Thyroid gland (tissue), 4 donors: ENCODE results near the gene RPL36. TPM values are rescaled to one million over a fixed set of nuclear protein-coding genes. Genes with fewer than 3 reads are reported as not detected.
A peak's percentile ranks its signal among the peaks of the same experiment; 100 is the strongest.

Experiments
- DNase-seq, 2 donors: peaks; one replicate each; pipeline ENCODE4 v3.0.0-alpha.2; 2019
- H3K27ac ChIP-seq, 3 donors: fragments of 200-600 bp; sonication (generic); 1 replicate in 2 of 3; 2 replicates in 1 of 3; pipeline ENCODE4 v1.5.1; 2016 to 2019; ENCODE audit warnings: mild to moderate bottlenecking in 1 of 3, moderate library complexity in 1 of 3
- H3K27me3 ChIP-seq: fragments of 200-600 bp; sonication (generic); one replicate; pipeline ENCODE4 v1.5.1; 2019
- H3K36me3 ChIP-seq, 2 donors: fragments of 200-600 bp; sonication (generic); one replicate each; pipeline ENCODE4 v1.5.1; 2016 to 2019
- H3K4me1 ChIP-seq, 2 donors: fragments of 200-600 bp; sonication (generic); one replicate each; pipeline ENCODE4 v1.5.1; 2017 to 2019
- H3K4me3 ChIP-seq, 3 donors: fragments of 200-600 bp; sonication (generic); replicated peaks in 1 of 3; 1 replicate in 2 of 3; 2 replicates in 1 of 3; pipeline ENCODE4 v1.5.1; 2016; ENCODE audit warnings: mild to moderate bottlenecking in 1 of 3
- H3K9me3 ChIP-seq: fragments of 200-600 bp; sonication (generic); one replicate; pipeline ENCODE4 v1.5.1; 2017
- POLR2A ChIP-seq, 2 donors: fragments of 450-650 bp; IDR thresholded peaks; one replicate each; pipeline ENCODE4 v1.6.1; 2017; ENCODE audit warnings: antibody characterized with exemption in 2 of 2, mild to moderate bottlenecking in 2 of 2, moderate library complexity in 1 of 2
- WGBS, 2 donors: methylation state at CpG; one replicate each; pipeline ENCODE4 v1.1.5; 2017; 5-methylcytosine and 5-hydroxymethylcytosine counted together
- intact Hi-C: fragments of 100-400 bp; cut with DNase I; formaldehyde crosslinking; loops from one replicate; pipeline ENCODE4 v1.15.1; 2023
- total RNA-seq, 4 donors: library from RNA; depleted of rRNA; stranded (reverse); fragments of >200 nt; gene quantifications; one replicate each; pipeline ENCODE4 v1.2.3, GENCODE V29; 2016
- TF ChIP-seq, protein P1 (sequence below), 6 experiments: fragments of 200-600 bp in 3 of 6; fragments of 450-650 bp in 3 of 6; sonication (generic) in 3 of 6; IDR thresholded peaks; one replicate each; pipeline ENCODE4 v1.5.1; 2016 to 2019; ENCODE audit warnings: antibody characterized with exemption in 6 of 6, mild to moderate bottlenecking in 2 of 6, inconsistent platforms in 1 of 6, moderate library complexity in 1 of 6

The RPL36 gene
- total RNA-seq, 4 donors from 2014 or later: 313 to 561 (median 386) TPM

DNA sequence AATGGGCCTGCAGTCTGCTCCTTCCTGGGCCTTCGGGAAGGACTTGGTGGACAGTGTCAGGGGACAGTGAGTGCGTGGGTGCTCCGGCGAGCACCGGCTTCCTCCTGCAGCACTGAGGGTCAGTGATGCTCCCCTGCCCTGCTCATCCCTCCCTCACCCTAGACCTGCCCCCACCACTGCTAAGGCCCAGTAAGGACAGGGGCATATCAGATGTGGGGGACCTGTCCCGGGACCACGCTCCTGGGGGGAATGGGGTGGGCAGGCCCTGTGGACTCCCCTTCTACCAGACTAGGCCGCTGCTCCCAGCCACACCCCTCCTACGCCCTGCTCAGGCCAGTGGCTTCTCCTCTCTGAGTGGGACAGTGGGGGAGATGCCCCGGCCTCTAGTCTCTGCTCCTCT lies 13.0 kb upstream of the RPL36 start:
- intact Hi-C loops: no loop called here
- Histone ChIP-seq H3K27me3 (no peaks in the 10 kb centered on the region), H3K4me3 (no peak overlapping the region), H3K36me3 (no peaks in the 10 kb centered on the region), H3K4me1 (peaks cover 8 to 15% of the 10 kb centered on the region in 2 donors), H3K27ac (no peak overlapping the region), H3K9me3 (no peaks in the 10 kb centered on the region)
- TF ChIP-seq, protein P1, sequence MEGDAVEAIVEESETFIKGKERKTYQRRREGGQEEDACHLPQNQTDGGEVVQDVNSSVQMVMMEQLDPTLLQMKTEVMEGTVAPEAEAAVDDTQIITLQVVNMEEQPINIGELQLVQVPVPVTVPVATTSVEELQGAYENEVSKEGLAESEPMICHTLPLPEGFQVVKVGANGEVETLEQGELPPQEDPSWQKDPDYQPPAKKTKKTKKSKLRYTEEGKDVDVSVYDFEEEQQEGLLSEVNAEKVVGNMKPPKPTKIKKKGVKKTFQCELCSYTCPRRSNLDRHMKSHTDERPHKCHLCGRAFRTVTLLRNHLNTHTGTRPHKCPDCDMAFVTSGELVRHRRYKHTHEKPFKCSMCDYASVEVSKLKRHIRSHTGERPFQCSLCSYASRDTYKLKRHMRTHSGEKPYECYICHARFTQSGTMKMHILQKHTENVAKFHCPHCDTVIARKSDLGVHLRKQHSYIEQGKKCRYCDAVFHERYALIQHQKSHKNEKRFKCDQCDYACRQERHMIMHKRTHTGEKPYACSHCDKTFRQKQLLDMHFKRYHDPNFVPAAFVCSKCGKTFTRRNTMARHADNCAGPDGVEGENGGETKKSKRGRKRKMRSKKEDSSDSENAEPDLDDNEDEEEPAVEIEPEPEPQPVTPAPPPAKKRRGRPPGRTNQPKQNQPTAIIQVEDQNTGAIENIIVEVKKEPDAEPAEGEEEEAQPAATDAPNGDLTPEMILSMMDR (IDR thresholded peaks at IDR 0.05): no peak
- TF ChIP-seq POLR2A (IDR thresholded peaks at IDR 0.05): no peak
- 93 to 96% methylated on average over 5 of the region's 10 CpGs for WGBS, 2 donors
- DNase-seq: no peak

DNA sequence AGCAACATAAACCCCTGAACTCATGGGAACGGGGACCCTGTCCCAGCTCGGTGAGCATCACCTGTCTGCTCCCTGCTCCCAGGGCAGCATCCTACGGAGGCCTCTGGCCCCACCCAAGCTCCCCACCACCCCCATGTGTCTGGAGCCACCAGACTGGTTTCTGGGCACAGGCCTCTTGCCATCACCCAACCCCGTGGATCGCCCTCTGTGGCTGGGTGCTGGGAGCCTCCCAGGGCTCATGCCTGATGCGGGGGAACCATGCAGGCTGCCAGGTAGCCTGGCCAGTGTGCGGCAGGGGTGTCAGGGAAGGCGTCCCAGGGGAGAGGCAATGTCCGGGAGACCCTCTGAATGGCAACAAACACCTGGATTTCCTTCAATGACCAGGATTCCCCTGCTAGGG lies 12.5 kb upstream of the RPL36 start:
- no peak overlapping the region for H3K27ac ChIP-seq
- TF ChIP-seq, protein P1 (IDR thresholded peaks at IDR 0.05): no peak
- no peak for TF ChIP-seq POLR2A (IDR thresholded peaks at IDR 0.05)
- H3K9me3 ChIP-seq: no peaks in the 10 kb centered on the region
- no peak for DNase-seq
- H3K36me3 ChIP-seq: no peaks in the 10 kb centered on the region
- no peaks in the 10 kb centered on the region for H3K27me3 ChIP-seq
- 90 to 94% methylated on average over 7 to 8 of the region's 9 CpGs for WGBS, 2 donors
- H3K4me3 ChIP-seq: no peak overlapping the region
- intact Hi-C loops: no loop called here
- H3K4me1 ChIP-seq: peaks cover 8 to 15% of the 10 kb centered on the region in 2 donors

DNA sequence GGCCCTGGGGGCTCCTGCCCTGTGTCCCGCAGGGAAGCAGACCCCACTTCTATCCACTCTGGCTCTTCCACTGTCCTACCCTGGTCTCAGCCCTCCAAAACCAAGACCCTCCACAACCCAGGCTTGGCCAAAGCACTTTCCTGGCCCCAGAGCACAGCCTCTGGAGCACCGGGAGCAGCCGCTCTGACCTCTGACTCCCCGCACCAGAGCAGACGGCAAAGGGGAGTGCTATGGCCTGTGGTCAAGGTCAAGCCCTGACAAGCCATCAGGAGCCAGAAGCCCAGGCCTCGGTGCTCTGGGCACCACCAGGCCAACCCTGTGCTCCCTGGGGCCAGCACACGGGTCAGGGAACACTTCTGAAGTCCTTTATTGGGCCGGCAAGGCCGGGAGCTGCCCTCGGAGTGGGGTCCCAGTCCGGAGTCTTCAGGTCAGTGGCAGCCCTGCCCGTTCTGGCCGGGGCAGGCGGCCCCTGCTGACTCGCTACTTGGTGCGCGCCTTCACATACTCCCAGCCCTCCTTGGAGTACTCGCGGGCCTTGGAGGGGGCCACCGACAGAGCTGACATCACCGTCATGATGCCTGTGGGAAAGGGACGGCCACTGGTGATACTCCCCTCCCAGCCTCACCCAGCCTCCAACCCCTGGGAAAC lies 11.9 kb upstream of the RPL36 start:
- DNase-seq: no peak
- no peaks in the 10 kb centered on the region for H3K9me3 ChIP-seq
- peaks cover 8 to 15% of the 10 kb centered on the region in 2 donors for H3K4me1 ChIP-seq
- H3K27ac ChIP-seq: no peak overlapping the region
- TF ChIP-seq POLR2A (IDR thresholded peaks at IDR 0.05): no peak
- TF ChIP-seq, protein P1 (IDR thresholded peaks at IDR 0.05): no peak
- H3K27me3 ChIP-seq: no peaks in the 10 kb centered on the region
- WGBS, 2 donors: 85 to 91% methylated on average over 4 to 14 of the region's 22 CpGs
- intact Hi-C loops: no loop called here
- H3K4me3 ChIP-seq: no peak overlapping the region
- H3K36me3 ChIP-seq: no peaks in the 10 kb centered on the region

DNA sequence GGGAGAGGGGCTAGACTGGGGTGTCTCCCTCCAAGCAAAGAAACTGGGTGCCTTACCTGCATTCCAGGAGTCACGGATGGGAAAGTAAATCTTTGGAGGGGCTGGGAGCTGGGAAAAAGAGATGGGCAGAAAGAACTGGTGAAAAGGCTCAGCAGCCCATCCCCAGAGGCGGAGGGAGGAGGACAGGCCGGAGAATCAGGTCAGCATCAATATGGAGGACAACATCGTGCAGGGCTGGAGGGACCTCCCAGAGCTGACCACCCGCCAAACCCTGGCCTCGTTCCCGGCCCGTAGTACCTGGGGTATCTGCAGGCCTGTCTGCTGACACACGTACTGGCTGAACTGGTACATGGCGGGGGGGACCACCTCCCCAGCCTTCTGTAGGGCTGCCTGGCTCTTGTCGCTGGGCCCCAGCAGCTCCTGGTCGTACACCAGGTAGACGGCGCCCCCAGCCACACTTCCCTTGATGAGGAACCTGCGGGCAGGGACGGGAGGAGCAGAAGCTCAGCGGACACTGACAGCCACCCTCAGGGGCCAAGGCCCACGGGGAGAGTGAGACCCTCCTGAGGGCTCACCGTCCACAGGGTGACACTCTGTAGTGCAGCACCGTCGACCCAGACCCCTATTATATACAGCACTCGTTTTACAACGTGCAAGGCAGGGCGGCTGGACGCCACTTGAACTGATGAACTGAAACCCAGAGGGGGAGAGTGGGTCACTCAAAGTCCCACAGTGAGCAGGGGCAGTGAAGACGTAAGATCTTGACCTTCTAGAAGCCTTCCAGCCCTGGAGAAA lies 10.6 kb upstream of the RPL36 start:
- Histone ChIP-seq H3K27ac (peak overlapping the region in 2 of 3 donors; percentile 92 to 96), H3K4me1 (peaks cover 8 to 15% of the 10 kb centered on the region in 2 donors), H3K36me3 (no peaks in the 10 kb centered on the region), H3K4me3 (peak overlapping the region; percentile 93 to 99 (median 98)), H3K27me3 (no peaks in the 10 kb centered on the region), H3K9me3 (no peaks in the 10 kb centered on the region)
- no peak for DNase-seq
- no peak for TF ChIP-seq POLR2A (IDR thresholded peaks at IDR 0.05)
- TF ChIP-seq, protein P1 (IDR thresholded peaks at IDR 0.05): no peak
- WGBS, 2 donors: 37 to 48% methylated on average over 11 to 13 of the region's 26 CpGs
- intact Hi-C loops: no loop called here

DNA sequence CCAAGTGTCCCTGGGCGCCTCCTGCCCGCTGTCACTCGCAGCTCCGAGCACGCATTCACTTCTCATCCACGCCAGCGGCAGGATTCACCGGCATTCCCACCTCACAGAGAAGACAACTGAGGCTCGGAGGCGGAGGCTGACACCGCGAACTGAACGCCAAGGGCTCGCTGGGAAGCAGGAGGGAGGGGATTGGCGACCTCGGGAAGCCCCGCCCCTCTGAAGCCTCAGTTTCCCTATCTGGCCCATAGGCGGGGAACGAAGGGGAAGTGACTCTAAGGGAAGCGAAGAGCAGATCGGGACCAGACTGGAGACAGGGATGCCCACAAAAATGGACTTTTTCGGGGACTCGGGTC lies 10.0 kb upstream of the RPL36 start:
- Histone ChIP-seq H3K27ac (peak overlapping the region; percentile 78 to 96 (median 92)), H3K36me3 (no peaks in the 10 kb centered on the region), H3K9me3 (no peaks in the 10 kb centered on the region), H3K4me3 (peak overlapping the region; percentile 93 to 99 (median 98)), H3K27me3 (no peaks in the 10 kb centered on the region), H3K4me1 (peaks cover 8 to 15% of the 10 kb centered on the region in 2 donors)
- no peak for TF ChIP-seq POLR2A (IDR thresholded peaks at IDR 0.05)
- TF ChIP-seq, protein P1 (IDR thresholded peaks at IDR 0.05): no peak
- DNase-seq: peak; percentile 29 to 47
- intact Hi-C loops: no loop called here
- WGBS, 2 donors: 0 to 1% methylated on average over 4 to 13 of the region's 23 CpGs
